Suprapubic skin (tissue), 4 donors: ENCODE measurements around the gene TNS3.

Experiments used
- EP300 ChIP-seq: sonication (generic); formaldehyde crosslinking; IDR thresholded peaks from one replicate; pipeline ENCODE4 v1.6.1; 2017; ENCODE audit warnings: antibody characterized with exemption
- POLR2AphosphoS5 ChIP-seq, 3 donors: sonication (generic); formaldehyde crosslinking; IDR thresholded peaks; one replicate each; pipeline ENCODE4 v1.6.1; 2017; ENCODE audit warnings: antibody characterized with exemption in 3 of 3
- TF ChIP-seq, protein P1 (sequence below), 2 donors: fragments of 200-600 bp in 1 of 2; fragments of 450-650 bp in 1 of 2; sonication (generic) in 1 of 2; IDR thresholded peaks; one replicate each; pipeline ENCODE4 v1.5.1; 2016 to 2019; ENCODE audit warnings: antibody characterized with exemption in 2 of 2, mild to moderate bottlenecking in 1 of 2, moderate library complexity in 1 of 2

DNA sequence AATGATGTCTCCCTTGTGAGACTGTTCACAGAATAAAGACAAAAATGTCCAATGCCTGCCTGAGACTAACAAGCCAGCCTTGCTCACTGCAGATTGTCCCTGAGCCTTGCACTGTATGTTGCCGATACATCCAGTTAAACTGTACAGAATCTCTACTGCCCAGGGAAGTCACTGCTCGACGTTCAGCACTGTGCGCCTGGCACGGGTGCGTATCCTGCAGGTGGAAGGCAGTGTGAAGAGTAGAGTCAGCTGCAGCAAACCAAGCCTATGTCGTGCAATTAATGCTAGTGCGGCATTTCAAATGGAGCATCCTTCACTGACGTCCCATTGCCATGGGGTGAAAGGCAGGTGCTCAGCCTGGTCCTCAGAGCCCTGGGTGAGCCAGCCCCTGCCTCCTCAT lies 132.9 kb downstream of the TNS3 start:
- TF ChIP-seq, protein P1, sequence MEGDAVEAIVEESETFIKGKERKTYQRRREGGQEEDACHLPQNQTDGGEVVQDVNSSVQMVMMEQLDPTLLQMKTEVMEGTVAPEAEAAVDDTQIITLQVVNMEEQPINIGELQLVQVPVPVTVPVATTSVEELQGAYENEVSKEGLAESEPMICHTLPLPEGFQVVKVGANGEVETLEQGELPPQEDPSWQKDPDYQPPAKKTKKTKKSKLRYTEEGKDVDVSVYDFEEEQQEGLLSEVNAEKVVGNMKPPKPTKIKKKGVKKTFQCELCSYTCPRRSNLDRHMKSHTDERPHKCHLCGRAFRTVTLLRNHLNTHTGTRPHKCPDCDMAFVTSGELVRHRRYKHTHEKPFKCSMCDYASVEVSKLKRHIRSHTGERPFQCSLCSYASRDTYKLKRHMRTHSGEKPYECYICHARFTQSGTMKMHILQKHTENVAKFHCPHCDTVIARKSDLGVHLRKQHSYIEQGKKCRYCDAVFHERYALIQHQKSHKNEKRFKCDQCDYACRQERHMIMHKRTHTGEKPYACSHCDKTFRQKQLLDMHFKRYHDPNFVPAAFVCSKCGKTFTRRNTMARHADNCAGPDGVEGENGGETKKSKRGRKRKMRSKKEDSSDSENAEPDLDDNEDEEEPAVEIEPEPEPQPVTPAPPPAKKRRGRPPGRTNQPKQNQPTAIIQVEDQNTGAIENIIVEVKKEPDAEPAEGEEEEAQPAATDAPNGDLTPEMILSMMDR (IDR thresholded peaks at IDR 0.05): no peak
- TF ChIP-seq EP300 (no peak), POLR2AphosphoS5 (IDR thresholded peaks at IDR 0.05) (no peak)
